Measurements from ENCODE around the gene PIGL.

GRCh38 chr17:16215002-16215272 lies 2.1 kb upstream of the PIGL start:
- no peak for TF ChIP-seq CTCF (IDR thresholded peaks at IDR 0.05)
- TF ChIP-seq POLR2A (IDR thresholded peaks at IDR 0.05) = no peak
- TF ChIP-seq EP300 (IDR thresholded peaks at IDR 0.05) = no peak

Data from tibial nerve (tissue), 4 donors.